ENCODE data around the gene ERFE.

GRCh38 chr2:238169048-238169707, 10.4 kb downstream of the ERFE start:
- TF ChIP-seq CTCF (IDR thresholded peaks at IDR 0.05) = no peak
- no peak for TF ChIP-seq ZNF121 (CRISPR knock-in tag; IDR thresholded peaks at IDR 0.05)
- TF ChIP-seq, protein P1, sequence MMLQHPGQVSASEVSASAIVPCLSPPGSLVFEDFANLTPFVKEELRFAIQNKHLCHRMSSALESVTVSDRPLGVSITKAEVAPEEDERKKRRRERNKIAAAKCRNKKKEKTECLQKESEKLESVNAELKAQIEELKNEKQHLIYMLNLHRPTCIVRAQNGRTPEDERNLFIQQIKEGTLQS (CRISPR knock-in tag; conservative IDR thresholded peaks at IDR 0.05) = no peak
- no peak for TF ChIP-seq USF1 (CRISPR knock-in tag; IDR thresholded peaks at IDR 0.05)
- TF ChIP-seq JUN (CRISPR knock-in tag; IDR thresholded peaks at IDR 0.05) = no peak
- TF ChIP-seq CBFB (CRISPR knock-in tag; IDR thresholded peaks at IDR 0.05; ENCODE audit: low read depth) = no peak
- no peak for TF ChIP-seq ZNF232 (CRISPR knock-in tag; IDR thresholded peaks at IDR 0.05)
- TF ChIP-seq ZNF416 (CRISPR knock-in tag; IDR thresholded peaks at IDR 0.05) = no peak
- TF ChIP-seq ETV6 (CRISPR knock-in tag; IDR thresholded peaks at IDR 0.05) = no peak
- TF ChIP-seq ZNF317 (CRISPR knock-in tag; IDR thresholded peaks at IDR 0.05; ENCODE audit: borderline replicate concordance, low read depth) = no peak
- TF ChIP-seq MAX (CRISPR knock-in tag; IDR thresholded peaks at IDR 0.05) = no peak
- no peak for TF ChIP-seq USF2 (CRISPR knock-in tag; IDR thresholded peaks at IDR 0.05)
- no peak for TF ChIP-seq TEAD1 (CRISPR knock-in tag; IDR thresholded peaks at IDR 0.05)

Data from WTC11 (cell line).